IMR-90 (cell line): ENCODE data around the gene MYH10. TPM values are rescaled to one million over a fixed set of nuclear protein-coding genes. Genes with fewer than 3 reads are reported as not detected.

Source experiments
- ATAC-seq: fragments of 200-7000 bp; cut with Tn5 transposase; 2 replicates; pipeline ENCODE4 v1.9.1; 2020; ENCODE audit warnings: low read depth, mild to moderate bottlenecking, moderate library complexity
- BruUV-seq: library from RNA; stranded (reverse); fragments of 400-500 nt; replicated peaks from 2 replicates; lab custom pipeline; 2021; lab: Mats Ljungman, UMichigan
- CTCF ChIA-PET: fragments of 300-600 bp; formaldehyde crosslinking; extraction: SDS; loops from one replicate; lab custom pipeline; 2021; ENCODE audit warnings: antibody characterized with exemption; lab: Yijun Ruan, JAX
- POLR2A ChIA-PET: fragments of 300-600 bp; sonication (Branson Sonifier 250); formaldehyde crosslinking; loops from one replicate; lab custom pipeline; 2022; ENCODE audit warnings: antibody characterized with exemption; ENCODE audit not compliant: unreplicated experiment; lab: Charles Lee
- DNase-seq: peaks from one replicate; pipeline ENCODE4 v3.0.0; 2013
- H2AFZ ChIP-seq: replicated peaks from 2 replicates; pipeline ENCODE3; 2013; ENCODE audit warnings: low read length, mild to moderate bottlenecking; ENCODE audit not compliant: poor library complexity
- H2AK5ac ChIP-seq: 2 replicates; pipeline ENCODE4 v1.6.1; 2013; ENCODE audit warnings: low read depth, low read length, inconsistent platforms
- H2AK9ac ChIP-seq: replicated peaks from 2 replicates; pipeline ENCODE3; 2013; ENCODE audit warnings: mild to moderate bottlenecking, low read depth, low read length, moderate library complexity; ENCODE audit not compliant: poor library complexity
- H2BK120ac ChIP-seq: 2 replicates; pipeline ENCODE4 v1.6.1; 2013; ENCODE audit warnings: low read depth, low read length, inconsistent platforms
- H2BK15ac ChIP-seq: 3 replicates; pipeline ENCODE4 v1.6.1; 2013; ENCODE audit warnings: low read depth, low read length, inconsistent platforms
- H2BK20ac ChIP-seq: 2 replicates; pipeline ENCODE4 v1.6.1; 2013; ENCODE audit warnings: low read depth, mild to moderate bottlenecking, inconsistent platforms, low read length, moderate library complexity
- H2BK5ac ChIP-seq: 2 replicates; pipeline ENCODE4 v1.6.1; 2013; ENCODE audit warnings: mild to moderate bottlenecking, low read depth, low read length, inconsistent platforms; ENCODE audit not compliant: poor library complexity, severe bottlenecking
- H3K14ac ChIP-seq: replicated peaks from 2 replicates; pipeline ENCODE4 v1.6.1; 2013; ENCODE audit warnings: low read depth, low read length, inconsistent platforms
- H3K18ac ChIP-seq: 2 replicates; pipeline ENCODE4 v1.6.1; 2013; ENCODE audit warnings: low read depth, low read length, control low read depth
- H3K23ac ChIP-seq: 2 replicates; pipeline ENCODE4 v1.6.1; 2013; ENCODE audit warnings: low read depth, low read length, inconsistent platforms
- H3K27ac ChIP-seq: 2 replicates; pipeline ENCODE4 v1.5.1; 2013; ENCODE audit warnings: mild to moderate bottlenecking, control low read depth, low read length; ENCODE audit not compliant: insufficient read depth
- H3K27me3 ChIP-seq: 2 replicates; pipeline ENCODE4 v1.6.1; 2013; ENCODE audit warnings: low read length; ENCODE audit not compliant: control insufficient read depth, insufficient read depth
- H3K36me3 ChIP-seq: 2 replicates; pipeline ENCODE4 v1.6.1; 2013; ENCODE audit warnings: low read length, mixed read lengths; ENCODE audit not compliant: control insufficient read depth, insufficient read depth
- H3K4ac ChIP-seq: 2 replicates; pipeline ENCODE4 v1.6.1; 2013; ENCODE audit warnings: low read depth, low read length, inconsistent platforms
- H3K4me1 ChIP-seq: 2 replicates; pipeline ENCODE4 v1.6.1; 2013; ENCODE audit warnings: low read length, mixed read lengths; ENCODE audit not compliant: control insufficient read depth, insufficient read depth
- H3K4me2 ChIP-seq: 2 replicates; pipeline ENCODE4 v1.6.1; 2013; ENCODE audit warnings: low read depth, mild to moderate bottlenecking, control low read depth, low read length, moderate library complexity
- H3K4me3 ChIP-seq: 2 replicates; pipeline ENCODE4 v1.5.1; 2013; ENCODE audit warnings: low read depth, mild to moderate bottlenecking, control low read depth, low read length, moderate library complexity; ENCODE audit not compliant: insufficient read depth
- H3K56ac ChIP-seq: 2 replicates; pipeline ENCODE4 v1.6.1; 2013; ENCODE audit warnings: low read length, inconsistent platforms; ENCODE audit not compliant: insufficient read depth; ENCODE audit errors: extremely low read depth
- H3K79me1 ChIP-seq, 2 experiments: 2 replicates each; pipeline ENCODE4 v1.6.1; 2013; ENCODE audit warnings: low read length in 2 of 2, inconsistent platforms in 1 of 2, low read depth in 1 of 2
- H3K9ac ChIP-seq: 2 replicates; pipeline ENCODE4 v1.6.1; 2013; ENCODE audit warnings: low read depth, low read length, control low read depth
- H3K9me1 ChIP-seq: 2 replicates; pipeline ENCODE4 v1.6.1; 2013; ENCODE audit warnings: low read length, inconsistent platforms; ENCODE audit not compliant: insufficient read depth
- H3K9me3 ChIP-seq: 2 replicates; pipeline ENCODE4 v1.6.1; 2013; ENCODE audit warnings: low read length; ENCODE audit not compliant: control insufficient read depth, insufficient read depth
- H4K20me1 ChIP-seq: 2 replicates; pipeline ENCODE4 v1.6.1; 2013; ENCODE audit warnings: low read length, inconsistent platforms; ENCODE audit not compliant: insufficient read depth
- H4K5ac ChIP-seq: 2 replicates; pipeline ENCODE4 v1.6.1; 2013; ENCODE audit warnings: mild to moderate bottlenecking, low read depth, low read length, control low read depth
- H4K8ac ChIP-seq, 2 experiments: 2 replicates each; pipeline ENCODE4 v1.6.1; 2013; ENCODE audit warnings: low read depth in 2 of 2, low read length in 2 of 2, control low read depth in 1 of 2, inconsistent platforms in 1 of 2
- H4K91ac ChIP-seq: 2 replicates; pipeline ENCODE4 v1.6.1; 2013; ENCODE audit warnings: low read depth, low read length, inconsistent platforms; ENCODE audit not compliant: insufficient read depth
- BHLHE40 ChIP-seq: fragments of 150-350 bp; IDR thresholded peaks from 2 replicates; pipeline ENCODE4 v1.6.1; 2016; ENCODE audit warnings: mild to moderate bottlenecking, low read depth, low read length
- MAFK ChIP-seq: IDR thresholded peaks from 2 replicates; pipeline ENCODE4 v1.6.1; 2012; ENCODE audit warnings: low read depth, low read length, improper control_type of control experiment
- POLR2A ChIP-seq: IDR thresholded peaks from 2 replicates; pipeline ENCODE4 v1.6.1; 2012; ENCODE audit warnings: mild to moderate bottlenecking, low read depth, low read length
- WGBS, 2 experiments: methylation state at CpG; one replicate each; pipeline versions ENCODE4 v1.1.5 to v1.1.7; 2013; ENCODE audit warnings: missing lambda C conversion rate in 2 of 2; ENCODE audit not compliant: insufficient read length in 1 of 2; ENCODE audit errors: extremely low coverage in 2 of 2; 5-methylcytosine and 5-hydroxymethylcytosine counted together
- dilution Hi-C: fragments of 300-500 bp; cut with HindIII; formaldehyde crosslinking; loops from one replicate; pipeline ENCODE4 v1.14.3; 2018; ENCODE audit warnings: low sequenced_read_pairs; ENCODE audit not compliant: unreplicated experiment
- in situ Hi-C: fragments of 300-500 bp; cut with MboI; formaldehyde crosslinking; loops from 3 replicates; pipeline ENCODE4 v1.14.3; 2019; ENCODE audit warnings: low sequenced_read_pairs, inconsistent platforms, mixed read lengths
- intact Hi-C: fragments of 100-400 bp; cut with micrococcal nuclease; formaldehyde crosslinking; loops from 2 replicates; pipeline ENCODE4 v1.10.0; 2022
- polyA plus RNA-seq, 3 experiments: library from polyadenylated mRNA; depleted of rRNA; stranded (reverse); fragments of >200 nt; gene quantifications; 2 replicates each; pipeline ENCODE4 v1.2.3, GENCODE V29; 2012; ENCODE audit warnings: low replicate concordance in 1 of 3
- total RNA-seq: library from RNA; depleted of rRNA; stranded (reverse); fragments of >200 nt; gene quantifications from 2 replicates; pipeline ENCODE4 v1.2.3, GENCODE V29; 2012
- TF ChIP-seq, protein P1 (sequence below): conservative IDR thresholded peaks from 2 replicates; pipeline ENCODE4 v1.5.1; 2012; ENCODE audit warnings: mild to moderate bottlenecking, low read depth, low read length, improper control_type of control experiment

Gene MYH10
- total and polyA plus RNA-seq, 2 of the 4 experiments (the other 2 are of a cell fraction): 71.2 to 95.2 TPM

DNA sequence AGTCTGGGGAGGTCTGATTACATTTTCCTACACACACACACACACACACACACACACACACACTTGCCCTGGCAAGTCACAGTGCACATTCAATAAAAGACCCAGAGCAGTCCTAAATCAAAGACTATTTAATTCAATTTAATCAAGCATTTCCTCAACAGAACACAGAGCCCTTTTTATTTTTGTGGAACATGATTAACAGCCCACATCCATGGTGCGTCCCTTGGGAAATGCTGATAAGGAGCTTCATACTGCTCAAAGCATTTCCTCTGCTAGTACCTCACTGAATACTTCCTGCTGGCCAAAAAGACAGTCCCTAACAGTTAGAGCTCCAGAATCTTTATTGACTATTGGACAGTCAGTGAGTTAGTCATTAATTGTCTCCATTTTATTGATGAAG, 43.1 kb upstream of the MYH10 start:
- H3K56ac ChIP-seq: no peak overlapping the region
- no peak overlapping the region for H2BK120ac ChIP-seq
- H3K4me1 ChIP-seq: peaks cover 11% of the 10 kb centered on the region; the same call in 1 of the 2 replicates
- peak overlapping the region; percentile 17; the same call in 1 of the 2 replicates for H3K4me2 ChIP-seq
- no peak overlapping the region for H2AFZ ChIP-seq
- no peak overlapping the region for H2AK5ac ChIP-seq
- H3K9ac ChIP-seq: no peak overlapping the region
- in situ Hi-C loops: no loop called here
- peaks cover 2% of the 10 kb centered on the region; the same call in 1 of the 2 replicates for H3K9me3 ChIP-seq
- H3K27me3 ChIP-seq: no peaks in the 10 kb centered on the region
- H2AK9ac ChIP-seq: no peak overlapping the region
- H3K79me1 ChIP-seq: no peaks in the 10 kb centered on the region
- peak overlapping the region; percentile 26; the same call in 1 of the 2 replicates for H4K91ac ChIP-seq
- POLR2A ChIA-PET: no interaction called here
- H4K5ac ChIP-seq: no peak overlapping the region; the same call in 1 of the 2 replicates
- intact Hi-C loops: no loop called here
- no peak overlapping the region; the same call in 1 of the 2 replicates for H3K27ac ChIP-seq
- TF ChIP-seq MAFK (no peak), BHLHE40 (no peak), POLR2A (no peak)
- TF ChIP-seq, protein P1, sequence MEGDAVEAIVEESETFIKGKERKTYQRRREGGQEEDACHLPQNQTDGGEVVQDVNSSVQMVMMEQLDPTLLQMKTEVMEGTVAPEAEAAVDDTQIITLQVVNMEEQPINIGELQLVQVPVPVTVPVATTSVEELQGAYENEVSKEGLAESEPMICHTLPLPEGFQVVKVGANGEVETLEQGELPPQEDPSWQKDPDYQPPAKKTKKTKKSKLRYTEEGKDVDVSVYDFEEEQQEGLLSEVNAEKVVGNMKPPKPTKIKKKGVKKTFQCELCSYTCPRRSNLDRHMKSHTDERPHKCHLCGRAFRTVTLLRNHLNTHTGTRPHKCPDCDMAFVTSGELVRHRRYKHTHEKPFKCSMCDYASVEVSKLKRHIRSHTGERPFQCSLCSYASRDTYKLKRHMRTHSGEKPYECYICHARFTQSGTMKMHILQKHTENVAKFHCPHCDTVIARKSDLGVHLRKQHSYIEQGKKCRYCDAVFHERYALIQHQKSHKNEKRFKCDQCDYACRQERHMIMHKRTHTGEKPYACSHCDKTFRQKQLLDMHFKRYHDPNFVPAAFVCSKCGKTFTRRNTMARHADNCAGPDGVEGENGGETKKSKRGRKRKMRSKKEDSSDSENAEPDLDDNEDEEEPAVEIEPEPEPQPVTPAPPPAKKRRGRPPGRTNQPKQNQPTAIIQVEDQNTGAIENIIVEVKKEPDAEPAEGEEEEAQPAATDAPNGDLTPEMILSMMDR: no peak
- H4K20me1 ChIP-seq: no peaks in the 10 kb centered on the region
- no CpG with 5 or more reads among the region's 1 CpG for WGBS, 2 experiments
- ATAC-seq (peak; percentile 41), DNase-seq (peak; percentile 59)
- no peaks in the 10 kb centered on the region for H3K9me1 ChIP-seq
- H2BK5ac ChIP-seq: no peak overlapping the region
- H4K8ac ChIP-seq: peak overlapping the region in 1 of 2 experiments; percentile 9; a peak in 1 of 4 replicates
- peak overlapping the region; percentile 2; the same call in 1 of the 2 replicates for H3K18ac ChIP-seq
- no peak overlapping the region for H3K23ac ChIP-seq
- dilution Hi-C loops: no loop called here
- no TSS peak for BruUV-seq
- H3K36me3 ChIP-seq: no peaks in the 10 kb centered on the region
- H2BK15ac ChIP-seq: no peak overlapping the region
- no peak overlapping the region for H2BK20ac ChIP-seq
- CTCF ChIA-PET: no interaction called here
- no peak overlapping the region for H3K4me3 ChIP-seq
- no peak overlapping the region for H3K14ac ChIP-seq
- peak overlapping the region; percentile 17; the same call in 1 of the 2 replicates for H3K4ac ChIP-seq
